Measurements from ENCODE around the gene TMEM238L.

TMEM238L gene

DNA sequence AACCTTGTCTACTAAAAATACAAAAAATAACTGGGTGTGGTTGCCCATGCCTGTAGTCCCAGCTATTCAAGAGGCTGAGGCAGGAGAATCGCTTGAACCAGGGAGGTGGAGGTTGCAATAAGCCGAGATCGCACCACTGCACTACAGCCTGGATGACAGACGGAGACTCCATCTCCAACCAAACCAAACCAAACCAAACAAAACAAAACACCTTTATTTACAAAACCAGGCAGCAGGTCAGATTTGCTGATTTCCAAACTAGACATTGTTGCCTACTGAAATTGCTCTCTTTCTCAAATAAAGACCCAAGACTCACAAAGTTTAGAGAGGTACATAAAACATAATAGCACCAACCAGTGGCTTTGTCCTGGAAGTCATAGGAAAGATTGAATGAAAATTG, 5.7 kb upstream of the TMEM238L start:
- ChIA-PET CTCF (interaction anchor here (0.6 kb wide), 1 partner anchor 79 kb away, joined by 3 read pairs; no protein-coding TSS in a partner anchor), POLR2A (no interaction called here)
- TF ChIP-seq, protein P1, sequence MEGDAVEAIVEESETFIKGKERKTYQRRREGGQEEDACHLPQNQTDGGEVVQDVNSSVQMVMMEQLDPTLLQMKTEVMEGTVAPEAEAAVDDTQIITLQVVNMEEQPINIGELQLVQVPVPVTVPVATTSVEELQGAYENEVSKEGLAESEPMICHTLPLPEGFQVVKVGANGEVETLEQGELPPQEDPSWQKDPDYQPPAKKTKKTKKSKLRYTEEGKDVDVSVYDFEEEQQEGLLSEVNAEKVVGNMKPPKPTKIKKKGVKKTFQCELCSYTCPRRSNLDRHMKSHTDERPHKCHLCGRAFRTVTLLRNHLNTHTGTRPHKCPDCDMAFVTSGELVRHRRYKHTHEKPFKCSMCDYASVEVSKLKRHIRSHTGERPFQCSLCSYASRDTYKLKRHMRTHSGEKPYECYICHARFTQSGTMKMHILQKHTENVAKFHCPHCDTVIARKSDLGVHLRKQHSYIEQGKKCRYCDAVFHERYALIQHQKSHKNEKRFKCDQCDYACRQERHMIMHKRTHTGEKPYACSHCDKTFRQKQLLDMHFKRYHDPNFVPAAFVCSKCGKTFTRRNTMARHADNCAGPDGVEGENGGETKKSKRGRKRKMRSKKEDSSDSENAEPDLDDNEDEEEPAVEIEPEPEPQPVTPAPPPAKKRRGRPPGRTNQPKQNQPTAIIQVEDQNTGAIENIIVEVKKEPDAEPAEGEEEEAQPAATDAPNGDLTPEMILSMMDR (IDR thresholded peaks at IDR 0.05; ENCODE audit: insufficient read depth, low read length, missing control alignments): no peak

DNA sequence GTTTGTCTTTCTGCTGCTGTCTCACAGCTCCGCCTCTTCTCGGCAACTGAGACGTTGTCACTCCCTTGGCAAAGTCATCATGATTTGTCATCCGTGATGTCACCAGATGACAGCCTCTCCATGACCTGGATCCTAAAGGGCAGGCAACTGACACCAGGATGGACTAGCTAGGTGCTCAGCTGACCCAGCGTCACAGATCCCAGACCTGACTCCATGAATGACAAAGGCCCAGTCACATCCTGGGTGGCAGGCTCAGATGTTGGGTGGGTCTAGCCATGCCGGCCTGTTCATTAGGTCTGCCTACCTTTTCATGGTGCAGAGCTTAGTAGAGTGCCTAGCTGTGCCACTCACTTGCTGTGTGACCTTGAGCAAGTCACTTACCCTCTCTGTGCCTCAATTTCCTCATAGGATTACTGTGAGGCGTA, 3.8 kb upstream of the TMEM238L start:
- CTCF ChIA-PET: interaction anchor here (1.4 kb wide), 1 partner anchor 178 kb away, joined by 4 read pairs; no protein-coding TSS in a partner anchor
- POLR2A ChIA-PET: no interaction called here
- TF ChIP-seq, protein P1 (IDR thresholded peaks at IDR 0.05; ENCODE audit: insufficient read depth, low read length, missing control alignments): no peak

More for the DNA sequence above, 5.7 kb upstream of the TMEM238L start:
- H3K4me3 ChIP-seq (ENCODE audit: low read depth, low read length): no peak overlapping the region
- no peak for DNase-seq (ENCODE audit: low read depth, low spot score)

DNA sequence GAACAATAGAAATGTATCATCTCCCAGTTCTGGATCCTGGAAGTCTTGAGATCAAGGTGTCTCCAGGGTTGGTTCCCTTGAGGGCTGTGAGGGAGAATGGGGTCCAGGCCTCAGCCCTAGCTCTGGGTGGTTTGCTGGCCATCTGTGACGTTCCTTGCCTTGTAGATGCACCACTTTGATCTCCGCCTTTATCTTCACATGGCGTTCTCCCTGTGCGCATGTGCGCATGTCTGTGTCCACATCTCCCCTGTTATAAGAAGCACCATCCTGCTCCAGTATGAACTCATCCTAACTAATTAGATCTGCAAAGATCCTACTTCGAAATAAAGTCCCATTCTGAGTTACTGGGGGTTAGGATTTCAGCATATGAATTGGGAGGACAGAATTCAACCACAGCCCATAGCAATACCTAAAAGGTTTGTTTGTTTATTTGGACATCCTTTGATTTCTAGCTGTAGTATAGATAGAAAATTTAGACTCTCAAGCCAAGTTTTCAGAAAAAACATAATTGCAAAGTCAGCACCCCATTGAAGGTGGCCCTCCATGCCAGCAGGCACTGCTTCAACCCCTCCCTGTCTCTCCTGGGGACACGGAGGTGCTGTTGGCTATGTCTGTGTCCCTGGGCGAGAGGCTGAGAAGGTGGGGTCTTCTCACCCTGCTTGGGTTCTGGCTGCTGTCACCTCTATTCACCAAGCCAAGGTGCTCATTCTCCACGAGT, 2.8 kb upstream of the TMEM238L start:
- TF ChIP-seq, protein P1 (IDR thresholded peaks at IDR 0.05; ENCODE audit: insufficient read depth, low read length, missing control alignments): no peak
- CTCF ChIA-PET: no interaction called here
- POLR2A ChIA-PET: no interaction called here
- H3K4me3 ChIP-seq (ENCODE audit: low read depth, low read length): no peak overlapping the region
- no peak for DNase-seq (ENCODE audit: low read depth, low spot score)

More for the DNA sequence above, 3.8 kb upstream of the TMEM238L start:
- DNase-seq (ENCODE audit: low read depth, low spot score): no peak
- H3K4me3 ChIP-seq (ENCODE audit: low read depth, low read length): no peak overlapping the region

GRCh38 chr17:10805911-10806310, 2.0 kb upstream of the TMEM238L start:
- no peak for DNase-seq (ENCODE audit: low read depth, low spot score)
- TF ChIP-seq, protein P1 (IDR thresholded peaks at IDR 0.05; ENCODE audit: insufficient read depth, low read length, missing control alignments): no peak
- CTCF ChIA-PET: no interaction called here
- no peak overlapping the region for H3K4me3 ChIP-seq (ENCODE audit: low read depth, low read length)
- POLR2A ChIA-PET: no interaction called here

GRCh38 chr17:10804546-10804945, 647 bp upstream of the TMEM238L start:
- ChIA-PET POLR2A (no interaction called here), CTCF (no interaction called here)
- TF ChIP-seq, protein P1 (IDR thresholded peaks at IDR 0.05; ENCODE audit: insufficient read depth, low read length, missing control alignments): no peak
- DNase-seq (ENCODE audit: low read depth, low spot score): no peak
- H3K4me3 ChIP-seq (ENCODE audit: low read depth, low read length): no peak overlapping the region

- DNase-seq (ENCODE audit: low read depth, low spot score): no peak
- ChIA-PET POLR2A (no interaction called here), CTCF (no interaction called here)
- H3K4me3 ChIP-seq (ENCODE audit: low read depth, low read length): no peak overlapping the region
- TF ChIP-seq, protein P1 (IDR thresholded peaks at IDR 0.05; ENCODE audit: insufficient read depth, low read length, missing control alignments): no peak
Observed at GRCh38 chr17:10803350-10803749, 549 bp downstream of the TMEM238L start.
